ENCODE results near the gene KNSTRN.
A peak's percentile ranks its signal among the peaks of the same experiment; 100 is the strongest.

KNSTRN gene

GRCh38 chr15:40440743-40441564, 58.4 kb downstream of the KNSTRN start, which contains the start of gene BAHD1:
Gene BAHD1 (plus strand): TSS chr15:40440953. CDS start chr15:40458465, 17,512 bp downstream.
- DNase-seq (ENCODE audit: extremely low spot score) = peak; percentile 100
- TF ChIP-seq CTCF (IDR thresholded peaks at IDR 0.05; ENCODE audit: control extremely low read depth, extremely low read depth, low read depth, missing control alignments) = peak; percentile 18
- POLR2A ChIA-PET = no interaction called here
- CTCF ChIA-PET = interaction anchor here (0.9 to 4.0 kb wide), 14 partner anchors 9 to 416 kb away, joined by 3 to 16 read pairs (median 5); no protein-coding TSS in a partner anchor

GRCh38 chr15:40441565-40442531, 59.3 kb downstream of the KNSTRN start:
- peak; percentile 59 for DNase-seq (ENCODE audit: extremely low spot score)
- TF ChIP-seq CTCF (IDR thresholded peaks at IDR 0.05; ENCODE audit: control extremely low read depth, extremely low read depth, low read depth, missing control alignments) = peak; percentile 42
- POLR2A ChIA-PET = no interaction called here
- CTCF ChIA-PET = interaction anchor here (0.7 to 4.0 kb wide), 13 partner anchors 8 to 453 kb away, joined by 3 to 16 read pairs (median 4); partner anchors contain the start of gene VPS18

- POLR2A ChIA-PET = no interaction called here
- no peak for DNase-seq (ENCODE audit: extremely low spot score)
- TF ChIP-seq CTCF (IDR thresholded peaks at IDR 0.05; ENCODE audit: control extremely low read depth, extremely low read depth, low read depth, missing control alignments) = no peak
- CTCF ChIA-PET = interaction anchor here (1.0 to 3.8 kb wide), 9 partner anchors 7 to 451 kb away, joined by 3 to 13 read pairs (median 4); partner anchors contain the start of gene VPS18
These were observed 60.7 kb downstream of the KNSTRN start for GRCh38 chr15:40443255-40443654.

GRCh38 chr15:40443846-40444245, 61.3 kb downstream of the KNSTRN start:
- no peak for TF ChIP-seq CTCF (IDR thresholded peaks at IDR 0.05; ENCODE audit: control extremely low read depth, extremely low read depth, low read depth, missing control alignments)
- CTCF ChIA-PET = interaction anchor here (1.5 to 3.8 kb wide), 2 partner anchors 19 to 22 kb away, joined by 4 to 13 read pairs; no protein-coding TSS in a partner anchor

More at GRCh38 chr15:40443846-40444245, 61.3 kb downstream of the KNSTRN start:
- POLR2A ChIA-PET = no interaction called here
- DNase-seq (ENCODE audit: extremely low spot score) = no peak

Measured in GM10248 (cell line).